GM12891 (cell line): ENCODE results near the gene MYO1D.

Experiments
- PAX5 ChIP-seq: IDR thresholded peaks from 2 replicates; pipeline ENCODE4 v1.6.1; 2011; ENCODE audit warnings: low read length, moderate library complexity, mild to moderate bottlenecking; ENCODE audit not compliant: insufficient read depth, severe bottlenecking
- POLR2A ChIP-seq: IDR thresholded peaks from 2 replicates; pipeline ENCODE4 v1.6.1; 2011; ENCODE audit warnings: low read depth, low read length, control low read depth
- POLR2AphosphoS5 ChIP-seq: IDR thresholded peaks from 2 replicates; pipeline ENCODE4 v1.6.1; 2011; ENCODE audit warnings: low read depth, low read length, control low read depth

- TF ChIP-seq POLR2AphosphoS5 (no peak), POLR2A (no peak), PAX5 (no peak)
These were observed 5.1 kb upstream of the MYO1D start for GRCh38 chr17:32882029-32882428.
